GM23338 (cell line): ENCODE results near the gene NPLOC4. TPM values are rescaled to one million over a fixed set of nuclear protein-coding genes. Genes with fewer than 3 reads are reported as not detected.
A peak's percentile ranks its signal among the peaks of the same experiment; 100 is the strongest.

Experiments used
- ATAC-seq: fragments of 200-7000 bp; cut with Tn5 transposase; 3 replicates; pipeline ENCODE4 v1.9.1; 2020
- DNase-seq: peaks from one replicate; pipeline ENCODE4 v3.0.0-alpha.2; 2015; ENCODE audit warnings: low spot score
- H2AFZ ChIP-seq: fragments of 200-600 bp; sonication (generic); 2 replicates; pipeline ENCODE4 v1.8.0; 2016; ENCODE audit warnings: antibody characterized with exemption, mild to moderate bottlenecking, moderate library complexity
- H3F3A ChIP-seq: fragments of 200-600 bp; sonication (generic); replicated peaks from 2 replicates; pipeline ENCODE4 v1.8.0; 2017; ENCODE audit warnings: antibody characterized with exemption, mixed run types, low read depth
- H3K27ac ChIP-seq: fragments of 200-600 bp; sonication (generic); 2 replicates; pipeline ENCODE4 v1.6.1; 2016; ENCODE audit warnings: low read depth
- H3K27me3 ChIP-seq: fragments of 200-600 bp; sonication (generic); 2 replicates; pipeline ENCODE4 v1.8.0; 2016; ENCODE audit warnings: mild to moderate bottlenecking, mixed run types, moderate library complexity; ENCODE audit not compliant: insufficient read depth
- H3K36me3 ChIP-seq: fragments of 200-600 bp; sonication (generic); 2 replicates; pipeline ENCODE4 v1.8.0; 2016; ENCODE audit warnings: mild to moderate bottlenecking; ENCODE audit not compliant: insufficient read depth
- H3K4me1 ChIP-seq: fragments of 200-600 bp; sonication (generic); 2 replicates; pipeline ENCODE4 v1.8.0; 2016; ENCODE audit warnings: mild to moderate bottlenecking, moderate library complexity; ENCODE audit not compliant: insufficient read depth
- H3K4me2 ChIP-seq: fragments of 200-600 bp; sonication (generic); 2 replicates; pipeline ENCODE4 v1.7.1; 2017; ENCODE audit warnings: mixed run types
- H3K4me3 ChIP-seq: fragments of 200-600 bp; sonication (generic); 2 replicates; pipeline ENCODE4 v1.6.1; 2016; ENCODE audit warnings: mixed run types
- H3K79me2 ChIP-seq: fragments of 200-600 bp; sonication (generic); replicated peaks from 2 replicates; pipeline ENCODE4 v1.8.0; 2017; ENCODE audit warnings: mild to moderate bottlenecking; ENCODE audit not compliant: insufficient read depth
- H3K9me2 ChIP-seq: fragments of 200-600 bp; sonication (generic); 2 replicates; pipeline ENCODE4 v1.8.0; 2017; ENCODE audit not compliant: insufficient read depth
- H4K20me1 ChIP-seq: fragments of 200-600 bp; sonication (generic); replicated peaks from 2 replicates; pipeline ENCODE4 v1.8.0; 2017; ENCODE audit warnings: mild to moderate bottlenecking; ENCODE audit not compliant: insufficient read depth
- H3K27ac Mint-ChIP-seq: 2 replicates; pipeline ENCODE4 v1.8.0; 2020; ENCODE audit warnings: inconsistent platforms, mild to moderate bottlenecking, moderate library complexity, mixed read lengths
- H3K27me3 Mint-ChIP-seq: 3 replicates; pipeline ENCODE4 v1.8.0; 2022; ENCODE audit warnings: low read depth, mild to moderate bottlenecking, moderate library complexity, mixed read lengths, inconsistent platforms; ENCODE audit not compliant: insufficient read depth, poor library complexity
- H3K36me3 Mint-ChIP-seq: 3 replicates; pipeline ENCODE4 v1.8.0; 2021; ENCODE audit warnings: low read depth, mild to moderate bottlenecking, inconsistent platforms, moderate library complexity, mixed read lengths
- H3K4me1 Mint-ChIP-seq: 3 replicates; pipeline ENCODE4 v1.8.0; 2020; ENCODE audit warnings: mild to moderate bottlenecking, inconsistent platforms, mixed read lengths
- H3K4me3 Mint-ChIP-seq: 3 replicates; pipeline ENCODE4 v1.8.0; 2021; ENCODE audit warnings: moderate library complexity, mild to moderate bottlenecking, inconsistent platforms, mixed read lengths
- H3K9me3 Mint-ChIP-seq: 3 replicates; pipeline ENCODE4 v1.8.0; 2020; ENCODE audit warnings: moderate library complexity, mild to moderate bottlenecking, inconsistent platforms, mixed read lengths
- CTCF ChIP-seq, 2 experiments: fragments of 200-600 bp in 1 of 2; sonication (generic) in 1 of 2; conservative IDR thresholded peaks; 2 replicates each; pipeline versions ENCODE4 v1.5.1 to v1.6.1; 2016 to 2017; ENCODE audit warnings: antibody characterized with exemption in 2 of 2, low read depth in 2 of 2, mild to moderate bottlenecking in 2 of 2, moderate library complexity in 1 of 2
- EZH2 ChIP-seq: fragments of 200-600 bp; sonication (generic); IDR thresholded peaks from one replicate; pipeline ENCODE4 v1.8.0; 2017; ENCODE audit warnings: antibody characterized with exemption, mild to moderate bottlenecking, low read depth; ENCODE audit not compliant: unreplicated experiment
- JUNB ChIP-seq: IDR thresholded peaks from one replicate; pipeline ENCODE4 v1.6.1; 2016; ENCODE audit warnings: antibody characterized with exemption; ENCODE audit not compliant: unreplicated experiment
- NANOG ChIP-seq: IDR thresholded peaks from 2 replicates; pipeline ENCODE4 v1.6.1; 2016; ENCODE audit warnings: antibody characterized with exemption, borderline replicate concordance
- POLR2AphosphoS5 ChIP-seq: IDR thresholded peaks from 2 replicates; pipeline ENCODE4 v1.6.1; 2016; ENCODE audit warnings: antibody characterized with exemption, low read depth
- ZNF114 ChIP-seq: fragments of 250-450 bp; sonication (Bioruptor Pico); IDR thresholded peaks from 2 replicates; pipeline ENCODE4 v1.5.0; 2020; ENCODE audit warnings: mild to moderate bottlenecking, moderate library complexity
- ZNF462 ChIP-seq: fragments of 250-450 bp; sonication (Bioruptor Pico); IDR thresholded peaks from 2 replicates; pipeline ENCODE4 v1.5.0; 2020; ENCODE audit warnings: mild to moderate bottlenecking, moderate library complexity
- polyA plus RNA-seq: library from polyadenylated mRNA; unstranded; fragments of >200 nt; fragmentation: Nextera tagmentation; extraction: Ambion mirVana; gene quantifications from 2 replicates; pipeline ENCODE4 v1.2.1, GENCODE V29; 2016
- total RNA-seq: library from RNA; depleted of rRNA; stranded (reverse); fragments of >200 nt; shearing (Covaris generic); gene quantifications from 2 replicates; pipeline ENCODE4 v1.2.3, GENCODE V29; 2014

NPLOC4 gene
- total and polyA plus RNA-seq, 2 experiments from 2014 or later = 24.1 to 79.1 TPM

GRCh38 chr17:81520021-81520901 is 116.7 kb downstream of the NPLOC4 start:
- TF ChIP-seq CTCF (conservative IDR thresholded peaks at IDR 0.05; ENCODE audit: low read depth in 2 of 2) = no peak
- no peak for TF ChIP-seq ZNF114 (CRISPR knock-in tag)
- TF ChIP-seq JUNB = no peak
- no peak for TF ChIP-seq ZNF462
- TF ChIP-seq POLR2AphosphoS5 = no peak
- TF ChIP-seq NANOG = no peak
- TF ChIP-seq EZH2 = no peak
- peaks cover 46% of the 10 kb centered on the region for H3K27me3 ChIP-seq
- no peaks in the 10 kb centered on the region for H3K36me3 ChIP-seq
- Mint-ChIP-seq H3K36me3 (no peaks in the 10 kb centered on the region; the same call in 2 of the 3 replicates), H3K4me3 (peak overlapping the region; percentile 50), H3K27ac (no peak overlapping the region), H3K9me3 (no peaks in the 10 kb centered on the region; the same call in 1 of the 3 replicates), H3K27me3 (peaks cover 59% of the 10 kb centered on the region), H3K4me1 (peaks cover 18% of the 10 kb centered on the region)
- peak overlapping the region; percentile 65 for H3K4me3 ChIP-seq
- peaks cover 22% of the 10 kb centered on the region for H3K4me1 ChIP-seq
- ATAC-seq (peak; percentile 7), DNase-seq (no peak)
- no peak overlapping the region for H3K27ac ChIP-seq
- no peaks in the 10 kb centered on the region for H3K9me2 ChIP-seq
- H2AFZ ChIP-seq = no peak overlapping the region
- peaks cover 12% of the 10 kb centered on the region; the same call in 1 of the 2 replicates for H3F3A ChIP-seq
- peaks cover 16% of the 10 kb centered on the region for H3K79me2 ChIP-seq
- H4K20me1 ChIP-seq = peaks cover 7% of the 10 kb centered on the region; the same call in 1 of the 2 replicates
- peak overlapping the region; percentile 84 for H3K4me2 ChIP-seq
